HG03575 (cell line): ENCODE measurements around the gene IGSF3.
A peak's percentile ranks its signal among the peaks of the same experiment; 100 is the strongest.

Source experiments
- ATAC-seq: cut with Tn5 transposase; IDR thresholded peaks from one replicate; pipeline ENCODE4 v1.9.1; 2021; ENCODE audit not compliant: unreplicated experiment, insufficient number of reproducible peaks, low FRiP score; ENCODE audit errors: extremely low read depth

IGSF3 gene

GRCh38 chr1:116553386-116554115, 114.0 kb downstream of the IGSF3 start:
- no peak for ATAC-seq

- ATAC-seq: no peak
These were observed 121.1 kb downstream of the IGSF3 start for GRCh38 chr1:116546354-116546977.

DNA sequence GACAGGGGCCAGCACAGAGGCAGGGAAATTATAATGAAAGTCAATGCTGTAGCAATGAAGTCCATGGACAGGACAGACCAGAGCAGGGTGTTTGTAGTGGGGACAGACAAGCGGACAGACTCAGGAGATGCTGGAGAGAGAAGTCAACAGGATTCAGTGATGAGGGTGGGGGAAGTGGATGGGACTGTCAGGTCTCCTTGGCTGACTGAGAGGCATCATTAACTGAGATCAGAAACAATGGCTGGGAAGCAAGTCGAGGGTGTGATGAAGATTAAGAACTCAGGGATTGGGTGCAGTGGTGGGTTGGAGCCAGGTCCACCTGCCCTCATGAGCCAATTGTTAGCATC, 122.2 kb downstream of the IGSF3 start:
- no peak for ATAC-seq

DNA sequence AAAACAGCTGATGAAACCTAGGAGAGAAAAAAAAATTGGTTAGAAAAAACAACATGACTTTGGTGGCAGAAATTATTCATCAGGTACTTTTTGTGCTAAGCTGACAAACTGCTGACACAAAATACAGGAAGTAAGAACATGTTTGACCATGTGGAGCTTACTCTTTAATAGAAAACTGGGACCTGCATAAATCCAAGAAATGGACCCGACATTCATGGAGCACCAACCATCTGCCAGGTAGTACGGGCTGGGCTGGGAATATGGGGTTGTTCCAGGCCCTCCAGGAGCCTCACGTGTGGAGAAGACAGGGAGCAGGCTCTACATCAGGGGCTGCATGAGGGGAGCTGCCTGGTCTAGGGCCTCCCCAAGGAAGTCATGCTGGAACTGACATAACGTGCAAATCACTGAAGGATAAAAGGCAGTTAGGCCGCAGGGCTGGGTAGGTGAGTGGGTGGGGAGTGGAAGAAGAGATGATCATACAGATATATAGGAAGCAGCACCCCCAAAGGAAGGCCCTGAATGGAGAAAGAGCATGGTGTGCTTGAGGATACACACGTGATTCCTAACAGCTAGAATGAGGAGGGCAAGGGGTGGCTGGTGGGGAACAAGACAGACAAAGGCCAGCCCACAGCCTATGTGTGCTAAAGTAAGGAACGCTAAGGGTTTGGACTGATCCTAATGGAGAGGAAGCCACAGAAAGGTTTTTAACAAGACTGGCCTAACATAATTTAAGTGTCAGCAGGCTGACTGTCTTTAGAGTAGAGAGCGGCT, 122.8 kb downstream of the IGSF3 start:
- ATAC-seq: peak; percentile 29

- peak; percentile 45 for ATAC-seq
These were observed 127.4 kb downstream of the IGSF3 start for GRCh38 chr1:116540088-116540487.

GRCh38 chr1:116538544-116538943, 129.0 kb downstream of the IGSF3 start:
- peak; percentile 45 for ATAC-seq

GRCh38 chr1:116537898-116538297, 129.6 kb downstream of the IGSF3 start:
- ATAC-seq: no peak

DNA sequence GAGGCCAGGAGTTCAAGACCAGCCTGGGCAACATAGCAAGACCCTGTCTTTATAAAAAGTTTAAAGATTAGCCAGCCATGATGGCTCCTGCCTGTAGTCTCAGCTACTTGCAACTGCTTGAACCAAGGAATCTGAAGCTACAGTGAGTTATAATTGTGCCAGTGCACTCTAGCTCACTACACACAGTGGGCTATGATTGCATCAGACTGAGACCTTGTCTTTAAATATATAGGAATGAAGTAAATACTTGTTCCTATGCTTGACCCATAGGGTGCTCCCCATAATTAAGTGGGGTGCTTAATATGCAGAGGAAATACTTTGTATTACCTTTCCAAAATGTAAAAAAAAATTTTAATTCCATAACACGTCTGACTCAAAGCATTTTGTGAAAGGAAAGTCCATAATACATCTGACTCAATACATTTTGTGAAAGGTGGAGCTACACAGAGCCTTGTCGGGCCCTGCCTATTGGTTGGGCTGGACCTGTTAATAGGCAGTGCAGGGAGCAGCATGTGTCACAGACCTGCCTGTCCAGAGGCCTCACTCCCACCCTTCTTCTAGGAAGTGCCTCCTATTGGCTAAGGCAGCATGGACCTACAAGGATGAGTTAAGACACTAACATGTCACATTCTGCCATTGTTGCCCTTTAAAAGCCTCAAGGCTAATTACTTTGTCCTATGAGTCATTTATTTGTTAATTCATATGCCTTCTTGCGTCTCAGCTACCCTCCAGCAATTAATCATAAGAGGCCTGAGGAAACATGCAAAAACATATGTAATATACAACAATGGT, 130.3 kb downstream of the IGSF3 start:
- ATAC-seq: no peak

DNA sequence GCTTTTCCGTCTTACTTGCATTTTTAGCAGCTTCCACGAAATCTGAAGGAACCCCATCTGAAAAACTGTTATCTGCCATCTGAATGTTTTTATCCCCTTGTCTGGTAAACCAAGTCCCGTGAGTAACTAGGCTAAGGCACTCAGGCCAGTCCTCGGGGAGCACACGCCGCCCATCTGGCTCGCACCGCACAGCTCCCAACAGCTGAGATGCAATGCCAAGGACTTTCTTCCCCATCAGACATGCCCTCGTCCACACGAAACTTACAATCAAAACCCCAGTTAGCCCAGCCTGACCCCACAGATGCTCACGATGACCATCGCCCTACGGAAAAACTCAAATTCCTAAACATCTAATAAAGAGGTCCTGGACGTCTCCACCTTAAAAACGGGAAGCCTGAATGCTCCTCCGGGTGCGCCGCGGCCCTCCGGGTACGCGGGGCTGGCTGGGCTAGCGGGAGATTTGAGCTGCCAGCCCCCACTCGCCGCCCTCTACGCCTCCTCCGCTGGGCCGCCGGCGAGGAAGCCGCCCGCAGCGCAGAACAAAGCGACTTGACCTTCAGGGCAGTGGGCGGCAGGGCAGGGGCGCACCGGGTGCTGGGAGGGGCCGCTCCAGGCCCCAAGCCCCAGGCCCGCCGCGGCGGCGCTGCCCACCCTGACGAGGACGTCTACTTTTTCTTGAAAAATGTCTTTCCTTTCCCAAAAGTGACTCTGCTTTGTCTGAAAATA, 133.4 kb downstream of the IGSF3 start:
- no peak for ATAC-seq

DNA sequence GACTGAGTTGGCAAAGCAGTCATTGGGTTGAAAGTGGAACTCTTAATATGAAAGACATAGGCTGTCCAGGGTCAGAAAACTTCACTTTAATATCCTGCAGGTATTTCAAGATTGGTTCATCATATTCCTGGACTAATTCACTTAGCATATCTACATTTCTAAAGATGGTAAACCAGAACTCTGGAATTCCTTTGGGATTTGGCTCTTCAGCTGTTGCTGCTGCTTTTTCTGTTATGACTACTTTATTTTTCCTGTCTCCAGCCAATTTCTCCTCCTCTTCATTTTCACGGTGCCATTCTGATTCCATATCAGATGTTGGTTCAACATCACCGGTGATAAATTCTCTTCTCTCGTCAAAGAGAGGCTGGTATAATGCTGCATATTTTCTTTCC, 134.1 kb downstream of the IGSF3 start:
- ATAC-seq: no peak

DNA sequence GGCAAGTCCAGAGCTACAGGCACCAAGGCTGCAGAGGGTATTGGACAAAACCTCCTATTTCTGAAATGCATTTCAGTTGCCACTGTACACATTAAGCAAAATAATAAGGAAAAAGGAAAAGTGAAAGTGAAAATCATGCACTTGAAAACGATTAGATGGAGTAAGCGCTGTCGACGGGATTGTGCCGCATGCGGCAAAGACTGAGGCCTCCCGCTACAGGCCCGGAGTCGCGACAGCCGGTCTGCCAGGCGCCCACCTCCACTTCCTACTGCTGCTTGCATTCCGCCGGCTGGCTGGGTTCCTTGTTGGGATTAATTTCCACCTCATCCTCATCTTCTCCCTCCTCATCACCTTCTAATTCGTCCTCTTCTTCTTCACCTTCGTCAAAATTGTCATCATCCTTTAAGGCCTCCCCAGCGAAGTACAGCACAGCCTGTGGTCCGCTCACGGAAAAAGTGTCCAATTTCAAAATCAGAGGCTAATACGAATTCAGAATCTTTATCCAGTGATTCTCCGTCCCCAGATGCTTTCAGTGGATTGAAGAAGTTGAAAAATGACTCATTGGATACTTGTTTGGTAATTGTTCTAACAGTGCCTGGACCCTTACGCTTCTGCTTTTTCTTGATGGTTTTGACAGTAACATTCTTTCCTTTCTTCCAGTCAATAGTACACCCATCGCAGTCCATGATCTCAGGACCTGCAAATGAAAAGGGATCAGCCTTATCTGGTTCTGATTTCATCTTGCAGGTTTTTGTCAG, 134.7 kb downstream of the IGSF3 start:
- no peak for ATAC-seq

DNA sequence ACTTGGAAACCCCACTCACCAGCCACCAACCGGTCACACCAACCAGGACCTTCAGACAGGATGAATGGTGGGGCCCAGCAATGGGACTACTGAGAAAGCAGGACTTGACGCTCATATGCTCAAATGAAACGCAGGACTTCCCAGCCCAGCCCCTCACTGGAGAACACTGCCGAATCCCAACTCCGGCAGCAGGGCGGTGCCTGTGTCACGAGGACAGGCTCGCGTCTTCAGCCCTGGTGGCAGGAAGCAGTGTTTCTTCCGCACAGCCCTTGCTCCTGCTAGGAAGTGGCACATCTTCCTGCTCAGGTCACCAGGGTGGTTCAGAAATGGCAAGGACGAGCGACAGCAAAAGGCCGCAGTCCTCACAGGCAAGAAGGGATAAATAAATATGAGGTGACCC, 135.6 kb downstream of the IGSF3 start:
- ATAC-seq: no peak

- ATAC-seq: no peak
These were observed 137.9 kb downstream of the IGSF3 start for GRCh38 chr1:116529681-116530080.

DNA sequence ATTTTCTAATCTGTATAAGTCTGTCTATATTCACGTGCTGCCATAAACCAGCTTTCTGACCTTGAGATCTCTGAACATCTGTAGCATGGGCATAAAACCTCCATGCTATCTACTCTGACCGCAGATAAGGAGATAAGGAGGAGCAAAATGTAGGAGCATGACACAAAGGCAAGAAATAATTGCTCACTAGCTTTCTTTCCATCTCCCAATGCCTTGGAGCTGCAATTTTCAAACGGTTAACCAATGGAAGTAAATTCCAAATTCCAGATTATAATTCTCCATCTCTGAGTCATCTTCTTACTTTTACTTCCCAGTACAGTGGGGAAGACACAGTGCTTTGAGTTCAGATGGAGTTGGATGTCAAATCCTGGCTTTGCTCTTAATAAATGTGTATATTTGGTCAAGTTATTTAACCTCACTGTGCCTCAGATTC, 138.3 kb downstream of the IGSF3 start:
- ATAC-seq: no peak

DNA sequence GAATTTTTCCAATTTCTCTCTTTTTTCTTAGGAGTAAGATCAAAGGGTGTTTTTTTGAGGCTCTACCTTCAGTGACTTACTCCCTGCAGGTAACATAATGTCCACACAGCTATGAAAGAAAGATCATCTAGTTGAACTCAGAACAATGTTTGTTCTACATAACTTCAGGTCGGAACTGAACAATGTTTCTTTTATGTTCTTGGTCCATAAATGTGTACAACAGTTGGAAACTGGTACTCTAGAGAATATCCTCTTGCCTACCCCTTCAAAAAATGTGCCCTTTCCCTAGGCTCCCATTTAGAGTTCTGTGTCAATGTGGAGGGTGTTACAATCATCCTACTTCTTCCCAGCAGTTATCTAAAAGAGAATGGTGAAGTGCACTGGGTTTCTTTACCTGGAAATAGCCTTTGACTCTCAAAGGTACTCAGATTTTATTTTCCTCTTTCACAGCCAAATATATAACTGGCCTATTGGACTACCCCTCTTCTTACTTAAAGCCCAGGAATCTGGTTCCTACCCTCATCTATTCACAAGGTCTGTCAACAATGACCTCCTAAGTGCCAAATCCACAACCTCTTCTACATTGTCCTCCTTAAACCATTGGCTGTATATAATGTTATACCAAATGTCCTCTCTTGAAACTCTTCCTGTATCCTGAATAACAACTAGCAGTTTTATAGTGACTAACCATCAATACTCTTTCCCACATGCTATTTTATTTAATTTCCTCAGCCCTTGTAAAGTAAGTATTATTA, 139.0 kb downstream of the IGSF3 start:
- no peak for ATAC-seq

DNA sequence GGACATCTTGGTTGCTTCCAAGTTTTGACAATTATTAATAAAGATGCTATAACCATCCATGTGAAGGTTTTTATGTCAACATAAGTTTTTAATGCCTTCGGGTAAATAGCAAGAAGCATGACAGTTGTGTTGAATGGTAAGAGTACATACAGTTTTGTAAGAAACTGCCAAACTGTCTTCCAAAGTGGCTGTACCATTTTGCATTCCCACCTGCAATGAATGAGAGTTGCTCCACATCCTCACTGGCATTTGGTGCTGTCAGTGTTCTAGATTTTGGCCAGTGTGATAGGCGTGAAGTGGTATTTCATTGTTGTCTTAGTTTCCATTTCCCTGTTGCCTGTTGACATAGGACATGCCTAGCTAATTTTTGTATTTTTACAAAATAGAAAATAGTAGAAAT, 142.1 kb downstream of the IGSF3 start:
- no peak for ATAC-seq
